ENCODE data around the gene XPO6.

Gene XPO6

GRCh38 chr16:28179354-28179753 lies 32.4 kb downstream of the XPO6 start:
- Histone ChIP-seq H3K9me3 (ENCODE audit: control insufficient read depth in 5 of 5, low read length in 5 of 5) (no peaks in the 10 kb centered on the region), H3K9ac (ENCODE audit: low read length in 5 of 5) (no peak overlapping the region), H3K27ac (ENCODE audit: low read depth, low read length) (no peak overlapping the region), H3K4me3 (ENCODE audit: low read depth in 1 of 5, low read length in 5 of 5) (no peak overlapping the region), H3K36me3 (ENCODE audit: control insufficient read depth in 5 of 5, insufficient read depth in 5 of 5, low read length in 5 of 5) (peaks cover 14 to 31% (median 17%) of the 10 kb centered on the region in 5 donors), H3K27me3 (ENCODE audit: control insufficient read depth in 5 of 5, insufficient read depth in 4 of 5, low read length in 5 of 5) (no peaks in the 10 kb centered on the region), H3K4me1 (ENCODE audit: control insufficient read depth in 5 of 5, insufficient read depth in 5 of 5, low read length in 5 of 5) (peaks cover 2 to 23% (median 22%) of the 10 kb centered on the region in 5 donors)

DNA sequence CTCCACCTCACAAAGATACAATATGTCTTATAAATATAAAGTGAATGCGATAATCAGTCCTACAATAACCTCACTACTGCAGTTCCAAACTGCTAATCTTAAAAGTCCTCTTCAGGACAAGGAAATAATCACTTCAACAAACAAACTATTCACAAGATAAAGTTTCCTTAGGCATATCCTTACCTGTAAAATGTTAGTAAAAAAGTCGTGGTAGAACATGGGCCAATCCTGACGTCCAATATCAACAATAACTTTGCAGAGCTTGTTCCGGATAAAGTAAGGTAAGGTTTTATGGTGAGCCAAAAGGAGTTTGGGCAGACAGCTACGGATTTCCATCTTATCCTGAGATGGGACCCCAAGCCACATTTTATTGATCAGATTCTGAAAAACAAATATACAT lies 36.0 kb downstream of the XPO6 start:
- Histone ChIP-seq H3K36me3 (ENCODE audit: control insufficient read depth in 5 of 5, insufficient read depth in 5 of 5, low read length in 5 of 5) (peaks cover 23 to 51% (median 28%) of the 10 kb centered on the region in 5 donors), H3K9ac (ENCODE audit: low read length in 5 of 5) (no peak overlapping the region), H3K9me3 (ENCODE audit: control insufficient read depth in 5 of 5, low read length in 5 of 5) (no peaks in the 10 kb centered on the region), H3K27ac (ENCODE audit: low read depth, low read length) (no peak overlapping the region), H3K4me3 (ENCODE audit: low read depth in 1 of 5, low read length in 5 of 5) (no peak overlapping the region), H3K4me1 (ENCODE audit: control insufficient read depth in 5 of 5, insufficient read depth in 5 of 5, low read length in 5 of 5) (peaks cover 0 to 6% (median 2%) of the 10 kb centered on the region in 5 donors), H3K27me3 (ENCODE audit: control insufficient read depth in 5 of 5, insufficient read depth in 4 of 5, low read length in 5 of 5) (no peaks in the 10 kb centered on the region)

DNA sequence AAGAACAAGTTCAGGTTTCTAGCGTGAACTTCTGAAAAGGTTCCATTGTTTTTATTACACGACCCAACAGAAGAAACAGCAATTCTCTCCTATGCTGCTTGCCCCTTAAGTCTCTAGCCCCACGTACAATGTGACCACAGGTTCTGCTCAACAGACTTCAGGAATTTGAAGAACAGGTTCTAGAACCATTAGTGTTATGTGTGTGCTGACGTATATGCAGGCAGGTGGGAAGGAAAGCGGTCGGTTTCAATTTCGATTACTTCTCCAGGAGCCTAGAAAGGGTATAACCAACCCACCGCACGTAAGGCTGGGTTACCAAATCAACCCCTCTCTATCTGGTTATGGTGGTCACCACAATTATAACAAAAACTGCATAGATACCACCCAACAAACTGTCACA lies 39.4 kb downstream of the XPO6 start:
- Histone ChIP-seq H3K9me3 (ENCODE audit: control insufficient read depth in 5 of 5, low read length in 5 of 5) (no peaks in the 10 kb centered on the region), H3K27ac (ENCODE audit: low read depth, low read length) (no peak overlapping the region), H3K9ac (ENCODE audit: low read length in 5 of 5) (no peak overlapping the region), H3K4me1 (ENCODE audit: control insufficient read depth in 5 of 5, insufficient read depth in 5 of 5, low read length in 5 of 5) (no peaks in the 10 kb centered on the region), H3K27me3 (ENCODE audit: control insufficient read depth in 5 of 5, insufficient read depth in 4 of 5, low read length in 5 of 5) (no peaks in the 10 kb centered on the region), H3K36me3 (ENCODE audit: control insufficient read depth in 5 of 5, insufficient read depth in 5 of 5, low read length in 5 of 5) (peaks cover 31 to 67% (median 43%) of the 10 kb centered on the region in 5 donors), H3K4me3 (ENCODE audit: low read depth in 1 of 5, low read length in 5 of 5) (no peak overlapping the region)

DNA sequence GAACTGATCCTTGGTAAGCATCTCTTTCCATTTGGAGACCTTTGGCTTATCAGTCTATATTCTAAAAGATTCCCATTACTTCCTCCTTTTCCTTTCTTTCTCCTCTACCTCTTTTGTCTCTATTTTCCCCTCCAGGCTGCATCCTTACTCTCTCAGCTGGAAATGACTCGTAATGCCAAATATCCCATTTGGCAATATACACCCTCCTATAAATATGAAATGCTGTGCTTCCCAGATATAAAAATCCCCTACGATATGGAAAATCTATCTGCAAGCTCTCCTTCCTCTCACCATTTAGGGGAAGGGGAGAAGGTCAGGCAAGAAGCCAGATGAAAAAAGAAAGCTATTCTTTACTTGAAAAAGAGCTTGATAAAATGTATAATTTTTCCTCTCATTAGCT lies 39.9 kb downstream of the XPO6 start:
- no peak overlapping the region for H3K9ac ChIP-seq (ENCODE audit: low read length in 5 of 5)
- H3K4me1 ChIP-seq (ENCODE audit: control insufficient read depth in 5 of 5, insufficient read depth in 5 of 5, low read length in 5 of 5) = no peaks in the 10 kb centered on the region
- H3K36me3 ChIP-seq (ENCODE audit: control insufficient read depth in 5 of 5, insufficient read depth in 5 of 5, low read length in 5 of 5) = peaks cover 28 to 69% (median 48%) of the 10 kb centered on the region in 5 donors
- no peak overlapping the region for H3K27ac ChIP-seq (ENCODE audit: low read depth, low read length)
- no peaks in the 10 kb centered on the region for H3K27me3 ChIP-seq (ENCODE audit: control insufficient read depth in 5 of 5, insufficient read depth in 4 of 5, low read length in 5 of 5)
- H3K9me3 ChIP-seq (ENCODE audit: control insufficient read depth in 5 of 5, low read length in 5 of 5) = no peaks in the 10 kb centered on the region
- H3K4me3 ChIP-seq (ENCODE audit: low read depth in 1 of 5, low read length in 5 of 5) = no peak overlapping the region

- H3K4me3 ChIP-seq (ENCODE audit: low read depth in 1 of 5, low read length in 5 of 5) = no peak overlapping the region
- H3K9me3 ChIP-seq (ENCODE audit: control insufficient read depth in 5 of 5, low read length in 5 of 5) = no peaks in the 10 kb centered on the region
- H3K27ac ChIP-seq (ENCODE audit: low read depth, low read length) = no peak overlapping the region
- H3K36me3 ChIP-seq (ENCODE audit: control insufficient read depth in 5 of 5, insufficient read depth in 5 of 5, low read length in 5 of 5) = peaks cover 18 to 66% (median 52%) of the 10 kb centered on the region in 5 donors
- no peak overlapping the region for H3K9ac ChIP-seq (ENCODE audit: low read length in 5 of 5)
- peaks cover 0 to 2% (median under 1%) of the 10 kb centered on the region in 5 donors for H3K4me1 ChIP-seq (ENCODE audit: control insufficient read depth in 5 of 5, insufficient read depth in 5 of 5, low read length in 5 of 5)
- no peaks in the 10 kb centered on the region for H3K27me3 ChIP-seq (ENCODE audit: control insufficient read depth in 5 of 5, insufficient read depth in 4 of 5, low read length in 5 of 5)
Observed at GRCh38 chr16:28168991-28169554, 42.7 kb downstream of the XPO6 start.

- Histone ChIP-seq H3K36me3 (ENCODE audit: control insufficient read depth in 5 of 5, insufficient read depth in 5 of 5, low read length in 5 of 5) (peaks cover 16 to 55% (median 50%) of the 10 kb centered on the region in 5 donors), H3K27ac (ENCODE audit: low read depth, low read length) (no peak overlapping the region), H3K4me3 (ENCODE audit: low read depth in 1 of 5, low read length in 5 of 5) (no peak overlapping the region), H3K27me3 (ENCODE audit: control insufficient read depth in 5 of 5, insufficient read depth in 4 of 5, low read length in 5 of 5) (no peaks in the 10 kb centered on the region), H3K4me1 (ENCODE audit: control insufficient read depth in 5 of 5, insufficient read depth in 5 of 5, low read length in 5 of 5) (peaks cover 0 to 12% (median 8%) of the 10 kb centered on the region in 5 donors), H3K9me3 (ENCODE audit: control insufficient read depth in 5 of 5, low read length in 5 of 5) (no peaks in the 10 kb centered on the region), H3K9ac (ENCODE audit: low read length in 5 of 5) (no peak overlapping the region)
Observed at GRCh38 chr16:28167730-28168129, 44.0 kb downstream of the XPO6 start.

DNA sequence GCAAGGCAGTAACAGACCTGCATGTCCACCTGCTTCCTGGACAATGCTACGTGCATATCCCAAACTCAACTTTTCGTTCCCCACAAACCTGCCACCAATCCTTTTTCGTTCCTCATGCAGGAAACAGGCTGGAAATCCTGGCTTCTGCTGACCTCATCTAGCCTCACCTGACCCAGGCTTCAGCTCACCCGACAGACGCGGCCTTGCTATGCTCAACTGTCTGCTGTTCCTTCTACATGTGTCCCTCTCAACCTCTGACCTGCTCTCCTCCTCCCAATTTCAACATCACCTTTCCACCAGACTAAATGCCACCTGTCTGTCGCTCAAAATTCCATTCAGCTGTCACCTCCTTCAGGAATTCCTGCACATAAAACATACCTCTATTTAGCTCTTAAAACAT lies 44.5 kb downstream of the XPO6 start:
- H3K4me3 ChIP-seq (ENCODE audit: low read depth in 1 of 5, low read length in 5 of 5) = no peak overlapping the region
- H3K36me3 ChIP-seq (ENCODE audit: control insufficient read depth in 5 of 5, insufficient read depth in 5 of 5, low read length in 5 of 5) = peaks cover 13 to 53% (median 47%) of the 10 kb centered on the region in 5 donors
- H3K27ac ChIP-seq (ENCODE audit: low read depth, low read length) = no peak overlapping the region
- no peaks in the 10 kb centered on the region for H3K27me3 ChIP-seq (ENCODE audit: control insufficient read depth in 5 of 5, insufficient read depth in 4 of 5, low read length in 5 of 5)
- no peak overlapping the region for H3K9ac ChIP-seq (ENCODE audit: low read length in 5 of 5)
- peaks cover 0 to 13% (median 12%) of the 10 kb centered on the region in 5 donors for H3K4me1 ChIP-seq (ENCODE audit: control insufficient read depth in 5 of 5, insufficient read depth in 5 of 5, low read length in 5 of 5)
- no peaks in the 10 kb centered on the region for H3K9me3 ChIP-seq (ENCODE audit: control insufficient read depth in 5 of 5, low read length in 5 of 5)

- peaks cover 0 to 20% (median 12%) of the 10 kb centered on the region in 5 donors for H3K4me1 ChIP-seq (ENCODE audit: control insufficient read depth in 5 of 5, insufficient read depth in 5 of 5, low read length in 5 of 5)
- peaks cover 7 to 53% (median 46%) of the 10 kb centered on the region in 5 donors for H3K36me3 ChIP-seq (ENCODE audit: control insufficient read depth in 5 of 5, insufficient read depth in 5 of 5, low read length in 5 of 5)
- no peaks in the 10 kb centered on the region for H3K9me3 ChIP-seq (ENCODE audit: control insufficient read depth in 5 of 5, low read length in 5 of 5)
- no peak overlapping the region for H3K9ac ChIP-seq (ENCODE audit: low read length in 5 of 5)
- H3K27ac ChIP-seq (ENCODE audit: low read depth, low read length) = no peak overlapping the region
- no peaks in the 10 kb centered on the region for H3K27me3 ChIP-seq (ENCODE audit: control insufficient read depth in 5 of 5, insufficient read depth in 4 of 5, low read length in 5 of 5)
- no peak overlapping the region for H3K4me3 ChIP-seq (ENCODE audit: low read depth in 1 of 5, low read length in 5 of 5)
Observed at GRCh38 chr16:28166394-28167208, 45.2 kb downstream of the XPO6 start.

GRCh38 chr16:28165598-28165997 lies 46.2 kb downstream of the XPO6 start:
- Histone ChIP-seq H3K27me3 (ENCODE audit: control insufficient read depth in 5 of 5, insufficient read depth in 4 of 5, low read length in 5 of 5) (no peaks in the 10 kb centered on the region), H3K27ac (ENCODE audit: low read depth, low read length) (no peak overlapping the region), H3K4me1 (ENCODE audit: control insufficient read depth in 5 of 5, insufficient read depth in 5 of 5, low read length in 5 of 5) (peaks cover 0 to 27% (median 12%) of the 10 kb centered on the region in 5 donors), H3K4me3 (ENCODE audit: low read depth in 1 of 5, low read length in 5 of 5) (no peak overlapping the region), H3K9ac (ENCODE audit: low read length in 5 of 5) (no peak overlapping the region), H3K36me3 (ENCODE audit: control insufficient read depth in 5 of 5, insufficient read depth in 5 of 5, low read length in 5 of 5) (peaks cover 7 to 53% (median 46%) of the 10 kb centered on the region in 5 donors), H3K9me3 (ENCODE audit: control insufficient read depth in 5 of 5, low read length in 5 of 5) (no peaks in the 10 kb centered on the region)

DNA sequence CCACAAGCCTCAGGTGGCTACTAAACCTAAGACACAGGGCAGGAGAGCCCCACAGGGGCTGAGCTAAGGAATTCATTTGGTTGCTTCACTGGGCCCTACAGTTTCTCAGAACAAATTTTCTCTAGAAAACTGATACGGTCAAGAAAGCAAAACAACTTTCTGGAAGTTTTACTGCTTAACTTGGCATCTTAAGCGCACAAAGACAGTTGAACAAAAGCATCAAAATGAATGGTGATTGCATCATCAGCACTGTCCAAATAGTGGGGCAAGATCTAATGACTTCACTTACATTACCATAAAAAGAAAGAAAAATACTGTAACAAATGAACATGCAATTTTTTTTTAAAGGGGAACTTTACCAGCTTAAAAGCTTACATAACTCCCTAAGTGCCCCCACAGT lies 47.6 kb downstream of the XPO6 start:
- Histone ChIP-seq H3K4me3 (ENCODE audit: low read depth in 1 of 5, low read length in 5 of 5) (no peak overlapping the region), H3K36me3 (ENCODE audit: control insufficient read depth in 5 of 5, insufficient read depth in 5 of 5, low read length in 5 of 5) (peaks cover 6 to 42% (median 37%) of the 10 kb centered on the region in 5 donors), H3K9me3 (ENCODE audit: control insufficient read depth in 5 of 5, low read length in 5 of 5) (no peaks in the 10 kb centered on the region), H3K27ac (ENCODE audit: low read depth, low read length) (peak overlapping the region; percentile 60), H3K9ac (ENCODE audit: low read length in 5 of 5) (peak overlapping the region in 1 of 5 donors; percentile 12), H3K4me1 (ENCODE audit: control insufficient read depth in 5 of 5, insufficient read depth in 5 of 5, low read length in 5 of 5) (peaks cover 0 to 27% (median 12%) of the 10 kb centered on the region in 5 donors), H3K27me3 (ENCODE audit: control insufficient read depth in 5 of 5, insufficient read depth in 4 of 5, low read length in 5 of 5) (no peaks in the 10 kb centered on the region)

Measured in subcutaneous abdominal adipose tissue (tissue), 5 donors.